Activated CD8-positive, alpha-beta T cell treated with anti-CD3 and anti-CD28 coated beads, Interleukin-2, amount 10 ng/mL, durations not matched to agents 7 days and 5 days (primary cell): ENCODE measurements around the gene EXOSC7. TPM values are rescaled to one million over a fixed set of nuclear protein-coding genes. Genes with fewer than 3 reads are reported as not detected.
"Not testable (repeated sequence)": the region's sequence is repeated elsewhere in the genome, so short reads cannot be mapped to it uniquely, and the experiment has no call there.

Experiments used
- ATAC-seq: fragments of 150-1000 bp; cut with Tn5 transposase; one replicate; pipeline ENCODE4 v1.10.0; 2021; ENCODE audit warnings: moderate library complexity
- CTCF ChIA-PET: fragments of 350-600 bp; sonication (Branson Sonifier 250); formaldehyde crosslinking; loops from one replicate; lab custom pipeline; 2021; ENCODE audit warnings: antibody characterized with exemption; lab: Charles Lee
- POLR2A ChIA-PET: fragments of 350-600 bp; sonication (Branson Sonifier 250); formaldehyde crosslinking; loops from one replicate; lab custom pipeline; 2021; ENCODE audit warnings: antibody characterized with exemption; lab: Charles Lee
- DNase-seq: peaks from one replicate; pipeline ENCODE4 v3.0.0-alpha.2; 2020
- H3K27ac Mint-ChIP-seq: one replicate; pipeline ENCODE4 v1.8.0; 2021; ENCODE audit warnings: mild to moderate bottlenecking, mixed read lengths
- H3K27me3 Mint-ChIP-seq: one replicate; pipeline ENCODE4 v1.8.0; 2021; ENCODE audit warnings: low read depth, mixed read lengths
- H3K36me3 Mint-ChIP-seq: one replicate; pipeline ENCODE4 v1.8.0; 2021; ENCODE audit warnings: low read depth, mixed read lengths
- H3K4me1 Mint-ChIP-seq: one replicate; pipeline ENCODE4 v1.8.0; 2021; ENCODE audit warnings: low read depth, mixed read lengths
- H3K4me3 Mint-ChIP-seq: one replicate; pipeline ENCODE4 v1.8.0; 2021; ENCODE audit warnings: mild to moderate bottlenecking, mixed read lengths
- H3K9me3 Mint-ChIP-seq: one replicate; pipeline ENCODE4 v1.8.0; 2022; ENCODE audit warnings: mixed read lengths; ENCODE audit not compliant: insufficient read depth
- total RNA-seq, 2 experiments: library from RNA; stranded (reverse); gene quantifications; one replicate each; pipeline ENCODE4 v1.2.3, GENCODE V29; 2021

The EXOSC7 gene
- total RNA-seq, 2 experiments from 2014 or later, result 49.5 to 50.1 TPM

GRCh38 chr3:44982817-44983216 lies 6.8 kb downstream of the EXOSC7 start:
- no peak for DNase-seq
- Mint-ChIP-seq H3K27me3 (no peaks in the 10 kb centered on the region), H3K4me3 (no peak overlapping the region), H3K27ac (no peak overlapping the region), H3K36me3 (peaks cover 36% of the 10 kb centered on the region), H3K4me1 (peaks cover 79% of the 10 kb centered on the region), H3K9me3 (no peaks in the 10 kb centered on the region)
- ATAC-seq, result no peak
- CTCF ChIA-PET, result interaction anchor here (8.0 kb wide), 1 partner anchor 13 kb away, joined by 52 read pairs; no protein-coding TSS in a partner anchor
- POLR2A ChIA-PET, result no interaction called here

GRCh38 chr3:44983484-44983941 lies 7.5 kb downstream of the EXOSC7 start:
- Mint-ChIP-seq H3K4me1 (peaks cover 75% of the 10 kb centered on the region), H3K27ac (no peak overlapping the region), H3K4me3 (no peak overlapping the region), H3K9me3 (no peaks in the 10 kb centered on the region), H3K36me3 (peaks cover 31% of the 10 kb centered on the region), H3K27me3 (no peaks in the 10 kb centered on the region)
- POLR2A ChIA-PET, result no interaction called here
- CTCF ChIA-PET, result interaction anchor here (8.0 kb wide), 1 partner anchor 12 kb away, joined by 52 read pairs; no protein-coding TSS in a partner anchor
- ATAC-seq (no peak), DNase-seq (no peak)

GRCh38 chr3:44984335-44984734 lies 8.3 kb downstream of the EXOSC7 start:
- Mint-ChIP-seq H3K27me3 (no peaks in the 10 kb centered on the region), H3K27ac (peak overlapping the region; percentile 57), H3K4me3 (no peak overlapping the region), H3K4me1 (peaks cover 69% of the 10 kb centered on the region), H3K36me3 (peaks cover 27% of the 10 kb centered on the region), H3K9me3 (no peaks in the 10 kb centered on the region)
- POLR2A ChIA-PET, result interaction anchor here (2.9 kb wide), 1 partner anchor 9 kb away, joined by 20 read pairs; the partner anchor contains the start of genes EXOSC7 and ZDHHC3
- DNase-seq (peak; percentile 64), ATAC-seq (peak; percentile 77)
- CTCF ChIA-PET, result interaction anchor here (2.0 to 8.0 kb wide), 3 partner anchors 8 to 17 kb away, joined by 5 to 52 read pairs (median 10); partner anchors contain the start of genes EXOSC7 and ZDHHC3

- Mint-ChIP-seq H3K36me3 (peaks cover 30% of the 10 kb centered on the region), H3K4me1 (peaks cover 67% of the 10 kb centered on the region)
- CTCF ChIA-PET, result interaction anchor here (1.7 to 8.0 kb wide), 3 partner anchors 9 to 19 kb away, joined by 5 to 52 read pairs (median 9); no protein-coding TSS in a partner anchor
- not testable (repeated sequence) for H3K4me3 Mint-ChIP-seq, DNase-seq, H3K27ac Mint-ChIP-seq, ATAC-seq, H3K9me3 Mint-ChIP-seq, H3K27me3 Mint-ChIP-seq
- POLR2A ChIA-PET, result interaction anchor here (0.6 to 2.9 kb wide), 2 partner anchors 11 to 181 kb away, joined by 3 to 20 read pairs; partner anchors contain the start of genes EXOSC7 and ZDHHC3
Measured at GRCh38 chr3:44986330-44986729, 10.3 kb downstream of the EXOSC7 start.

GRCh38 chr3:44987332-44987731 lies 11.3 kb downstream of the EXOSC7 start:
- DNase-seq (no peak), ATAC-seq (no peak)
- Mint-ChIP-seq H3K4me1 (peaks cover 67% of the 10 kb centered on the region), H3K27me3 (no peaks in the 10 kb centered on the region), H3K9me3 (no peaks in the 10 kb centered on the region), H3K4me3 (no peak overlapping the region), H3K36me3 (peaks cover 37% of the 10 kb centered on the region), H3K27ac (no peak overlapping the region)
- ChIA-PET POLR2A (interaction anchor here (0.5 to 1.7 kb wide), 2 partner anchors 12 to 45 kb away, joined by 3 to 9 read pairs; partner anchors contain the start of genes EXOSC7 and ZDHHC3), CTCF (interaction anchor here (0.8 to 8.0 kb wide), 10 partner anchors 8 to 117 kb away, joined by 3 to 52 read pairs (median 6); partner anchors contain the start of genes EXOSC7 and ZDHHC3)

- H3K27ac Mint-ChIP-seq, result no peak overlapping the region
- ATAC-seq (no peak), DNase-seq (no peak)
- H3K36me3 Mint-ChIP-seq, result peaks cover 44% of the 10 kb centered on the region
- H3K27me3 Mint-ChIP-seq, result no peaks in the 10 kb centered on the region
- ChIA-PET CTCF (interaction anchor here (0.6 to 8.0 kb wide), 14 partner anchors 7 to 1399 kb away, joined by 3 to 52 read pairs (median 4); partner anchors contain the start of genes EXOSC7 and ZDHHC3), POLR2A (interaction anchor here (1.7 kb wide), 1 partner anchor 13 kb away, joined by 9 read pairs; the partner anchor contains the start of genes EXOSC7 and ZDHHC3)
- no peaks in the 10 kb centered on the region for H3K9me3 Mint-ChIP-seq
- H3K4me1 Mint-ChIP-seq, result peaks cover 67% of the 10 kb centered on the region
- no peak overlapping the region for H3K4me3 Mint-ChIP-seq
Measured at GRCh38 chr3:44988073-44988472, 12.0 kb downstream of the EXOSC7 start.

- CTCF ChIA-PET, result interaction anchor here (0.9 to 8.0 kb wide), 6 partner anchors 6 to 53 kb away, joined by 3 to 52 read pairs (median 4); partner anchors contain the start of genes EXOSC7 and ZDHHC3
- no peak for DNase-seq
- Mint-ChIP-seq H3K27ac (peak overlapping the region; percentile 48), H3K4me1 (peaks cover 59% of the 10 kb centered on the region), H3K4me3 (no peak overlapping the region), H3K9me3 (no peaks in the 10 kb centered on the region), H3K36me3 (peaks cover 48% of the 10 kb centered on the region), H3K27me3 (no peaks in the 10 kb centered on the region)
- POLR2A ChIA-PET, result no interaction called here
- no peak for ATAC-seq
Measured at GRCh38 chr3:44989141-44989540, 13.1 kb downstream of the EXOSC7 start.

GRCh38 chr3:44989636-44990373 lies 13.8 kb downstream of the EXOSC7 start:
- ChIA-PET CTCF (interaction anchor here (1.1 to 4.7 kb wide), 4 partner anchors 12 to 52 kb away, joined by 3 to 38 read pairs (median 7); partner anchors contain the start of genes EXOSC7 and ZDHHC3), POLR2A (no interaction called here)
- DNase-seq (no peak), ATAC-seq (no peak)
- Mint-ChIP-seq H3K36me3 (peaks cover 52% of the 10 kb centered on the region), H3K4me1 (peaks cover 52% of the 10 kb centered on the region), H3K27ac (no peak overlapping the region), H3K9me3 (no peaks in the 10 kb centered on the region), H3K27me3 (no peaks in the 10 kb centered on the region), H3K4me3 (no peak overlapping the region)

GRCh38 chr3:44991326-44991725 lies 15.3 kb downstream of the EXOSC7 start:
- POLR2A ChIA-PET, result no interaction called here
- DNase-seq (peak; percentile 51), ATAC-seq (peak; percentile 56)
- Mint-ChIP-seq H3K4me3 (no peak overlapping the region), H3K36me3 (peaks cover 52% of the 10 kb centered on the region), H3K27ac (peak overlapping the region; percentile 80), H3K27me3 (no peaks in the 10 kb centered on the region), H3K9me3 (no peaks in the 10 kb centered on the region), H3K4me1 (peaks cover 52% of the 10 kb centered on the region)
- CTCF ChIA-PET, result interaction anchor here (0.9 to 8.7 kb wide), 8 partner anchors 6 to 44 kb away, joined by 3 to 52 read pairs (median 7); partner anchors contain the start of genes EXOSC7 and ZDHHC3

GRCh38 chr3:44992555-44993470 lies 16.8 kb downstream of the EXOSC7 start:
- H3K27me3 Mint-ChIP-seq, result no peaks in the 10 kb centered on the region
- H3K27ac Mint-ChIP-seq, result peak overlapping the region; percentile 48
- no peak overlapping the region for H3K4me3 Mint-ChIP-seq
- POLR2A ChIA-PET, result no interaction called here
- no peaks in the 10 kb centered on the region for H3K9me3 Mint-ChIP-seq
- ATAC-seq (no peak), DNase-seq (no peak)
- H3K36me3 Mint-ChIP-seq, result peaks cover 62% of the 10 kb centered on the region
- CTCF ChIA-PET, result interaction anchor here (0.6 to 8.7 kb wide), 15 partner anchors 8 to 218 kb away, joined by 3 to 52 read pairs (median 5); partner anchors contain the start of genes EXOSC7 and ZDHHC3
- peaks cover 52% of the 10 kb centered on the region for H3K4me1 Mint-ChIP-seq
